NCI-H2029 (cell line): ENCODE results near the gene TMEM190.
"Not testable (repeated sequence)": the region's sequence is repeated elsewhere in the genome, so short reads cannot be mapped to it uniquely, and the experiment has no call there.

Experiments used
- DNase-seq: peaks from one replicate; lab custom pipeline; 2025; lab: John Stamatoyannopoulos, UW

The TMEM190 gene

GRCh38 chr19:55376241-55376933 lies at the start of gene TMEM190:
TSS of gene TMEM190 (plus strand) at chr19:55376826. CDS start at chr19:55376854, 28 bp downstream.
- DNase-seq, result no peak

- DNase-seq, result not testable (repeated sequence)
Measured at GRCh38 chr19:55328774-55329318, 47.8 kb upstream of the TMEM190 start.

GRCh38 chr19:55329791-55330190 lies 46.8 kb upstream of the TMEM190 start:
- DNase-seq, result not testable (repeated sequence)

- DNase-seq, result no peak
Measured at GRCh38 chr19:55333870-55334269, 42.8 kb upstream of the TMEM190 start.

- DNase-seq, result no peak
Measured at GRCh38 chr19:55336101-55336500, 40.5 kb upstream of the TMEM190 start.

GRCh38 chr19:55339105-55339888 lies 37.3 kb upstream of the TMEM190 start, which contains the start of gene KMT5C:
TSS of gene KMT5C (plus strand) at chr19:55339876. CDS start at chr19:55341937, 2,061 bp downstream.
- peak; percentile 100 for DNase-seq

- no peak for DNase-seq
Measured at GRCh38 chr19:55339889-55340783, 36.5 kb upstream of the TMEM190 start.

- DNase-seq, result no peak
Measured at GRCh38 chr19:55340784-55341147, 35.9 kb upstream of the TMEM190 start.

- peak; percentile 84 for DNase-seq
Measured at GRCh38 chr19:55341171-55341588, 35.4 kb upstream of the TMEM190 start.

GRCh38 chr19:55341595-55342531 lies 34.8 kb upstream of the TMEM190 start:
- DNase-seq, result no peak

- no peak for DNase-seq
Measured at GRCh38 chr19:55344444-55344843, 32.2 kb upstream of the TMEM190 start.

GRCh38 chr19:55345101-55345817 lies 31.4 kb upstream of the TMEM190 start:
- no peak for DNase-seq

- DNase-seq, result no peak
Measured at GRCh38 chr19:55345818-55346724, 30.6 kb upstream of the TMEM190 start.

- DNase-seq, result no peak
Measured at GRCh38 chr19:55346725-55347441, 29.7 kb upstream of the TMEM190 start.

- DNase-seq, result no peak
Measured at GRCh38 chr19:55347442-55348009, 29.1 kb upstream of the TMEM190 start.

- DNase-seq, result no peak
Measured at GRCh38 chr19:55348317-55349034, 28.1 kb upstream of the TMEM190 start.

GRCh38 chr19:55350620-55351315 lies 25.9 kb upstream of the TMEM190 start:
- DNase-seq, result no peak
